K562 (cell line): ENCODE results near the gene MICAL1. TPM values are rescaled to one million over a fixed set of nuclear protein-coding genes. Genes with fewer than 3 reads are reported as not detected.

Source experiments
- BRD4 ChIP-seq: fragments of 200-600 bp; sonication (generic); IDR thresholded peaks from 2 replicates; pipeline ENCODE4 v1.6.1; 2017; ENCODE audit warnings: inconsistent platforms
- CGGBP1 ChIP-seq: fragments of 250-450 bp; sonication (Bioruptor Pico); IDR thresholded peaks from 2 replicates; pipeline ENCODE4 v1.9.0; 2021; ENCODE audit warnings: mild to moderate bottlenecking
- GATAD2B ChIP-seq: fragments of 450-650 bp; IDR thresholded peaks from 2 replicates; pipeline ENCODE4 v1.6.1; 2017; ENCODE audit warnings: mild to moderate bottlenecking, borderline replicate concordance
- NBN ChIP-seq: fragments of 450-650 bp; IDR thresholded peaks from 2 replicates; pipeline ENCODE4 v1.6.1; 2016; ENCODE audit warnings: low read depth, mild to moderate bottlenecking
- NCOA2 ChIP-seq, 2 experiments: fragments of 450-650 bp; IDR thresholded peaks; 2 replicates each; pipeline ENCODE4 v1.6.1; 2018; ENCODE audit warnings: mild to moderate bottlenecking in 2 of 2, moderate library complexity in 1 of 2; ENCODE audit not compliant: partially characterized antibody in 2 of 2
- NR3C1 ChIP-seq: sonication (generic); formaldehyde crosslinking; IDR thresholded peaks from 2 replicates; pipeline ENCODE4 v1.8.1; 2022; ENCODE audit warnings: missing genetic modification reagents
- SAFB2 ChIP-seq: fragments of 200-400 bp; formaldehyde crosslinking; IDR thresholded peaks from 2 replicates; pipeline ENCODE4 v1.6.1; 2018; ENCODE audit warnings: borderline replicate concordance, low read length, low read depth, moderate library complexity; ENCODE audit not compliant: severe bottlenecking
- TEAD2 ChIP-seq: fragments of 450-650 bp; IDR thresholded peaks from 2 replicates; pipeline ENCODE4 v1.6.1; 2016; ENCODE audit warnings: missing genetic modification characterization, control low read depth, missing compliant biosample characterization
- TOE1 ChIP-seq, 2 experiments: fragments of 450-650 bp in 1 of 2; sonication (generic) in 1 of 2; formaldehyde crosslinking in 1 of 2; IDR thresholded peaks; 2 replicates each; pipeline versions ENCODE4 v1.7.1 to v1.8.0; 2016 to 2022; ENCODE audit warnings: borderline replicate concordance in 2 of 2, mild to moderate bottlenecking in 2 of 2, antibody characterized with exemption in 1 of 2, inconsistent platforms in 1 of 2, low read depth in 1 of 2, missing genetic modification reagents in 1 of 2, moderate library complexity in 1 of 2
- ZNF311 ChIP-seq: fragments of 250-450 bp; sonication (Bioruptor Pico); IDR thresholded peaks from 2 replicates; pipeline ENCODE4 v1.4.0; 2020; ENCODE audit warnings: mild to moderate bottlenecking, moderate library complexity
- ZNF354B ChIP-seq: fragments of 250-450 bp; sonication (Bioruptor Pico); IDR thresholded peaks from 2 replicates; pipeline ENCODE4 v1.4.0; 2020
- polyA plus RNA-seq, 8 experiments: library from polyadenylated mRNA; depleted of rRNA in 4 of 8; stranded (reverse) in 5 of 8; unstranded in 3 of 8; fragments of >200 nt; fragmentation: Nextera tagmentation in 2 of 8; fragmentation: Illumina TruSeq in 1 of 8; extraction: Ambion mirVana in 2 of 8; extraction: Trizol in 1 of 8; gene quantifications; 2 replicates each; pipeline versions ENCODE4 v1.2.1 to v1.2.3, GENCODE V29; 2011 to 2014; ENCODE audit warnings: inconsistent platforms in 1 of 8, missing spikeins in 1 of 8
- total RNA-seq, 7 experiments: library from RNA; depleted of rRNA in 6 of 7; stranded (reverse); fragments of >200 nt in 6 of 7; fragmentation: Illumina TruSeq in 2 of 7; extraction: Trizol in 2 of 7; gene quantifications; 2 replicates each; pipeline versions ENCODE4 v1.2.1 to v1.2.3, GENCODE V29; 2011 to 2021; ENCODE audit warnings: low replicate concordance in 1 of 7
- TF ChIP-seq, protein P1 (sequence below): fragments of 250-450 bp; sonication (Bioruptor Pico); IDR thresholded peaks from 2 replicates; pipeline ENCODE4 v1.4.0; 2020; ENCODE audit warnings: mild to moderate bottlenecking, moderate library complexity
- TF ChIP-seq, protein P2 (sequence below): fragments of 450-650 bp; conservative IDR thresholded peaks from 2 replicates; pipeline ENCODE4 v1.6.1; 2016; ENCODE audit warnings: missing genetic modification characterization, low read depth, mild to moderate bottlenecking, missing compliant biosample characterization, moderate library complexity
- TF ChIP-seq, protein P3 (sequence below): IDR thresholded peaks from 3 replicates; pipeline ENCODE4 v1.6.1; 2011; ENCODE audit warnings: borderline replicate concordance, mild to moderate bottlenecking, moderate library complexity; ENCODE audit not compliant: insufficient read length; ENCODE audit errors: extremely low read depth
- TF ChIP-seq, protein P4 (sequence below), 3 experiments: IDR thresholded peaks in 2 of 3; conservative IDR thresholded peaks in 1 of 3; 2 replicates each; pipeline ENCODE4 v1.5.1; 2011 to 2012; ENCODE audit warnings: low read length in 3 of 3, mild to moderate bottlenecking in 3 of 3, control low read depth in 2 of 3, improper control_type of control experiment in 1 of 3, inconsistent platforms in 1 of 3, low read depth in 1 of 3, mixed read lengths in 1 of 3, moderate library complexity in 1 of 3; ENCODE audit not compliant: insufficient read depth in 2 of 3

Gene MICAL1
- total and polyA plus RNA-seq, 9 of the 15 experiments (the other 6 are each of a cell fraction or from before 2014, with no cell fraction given) = 0.07 to 15.2 (median 7.0) TPM

DNA sequence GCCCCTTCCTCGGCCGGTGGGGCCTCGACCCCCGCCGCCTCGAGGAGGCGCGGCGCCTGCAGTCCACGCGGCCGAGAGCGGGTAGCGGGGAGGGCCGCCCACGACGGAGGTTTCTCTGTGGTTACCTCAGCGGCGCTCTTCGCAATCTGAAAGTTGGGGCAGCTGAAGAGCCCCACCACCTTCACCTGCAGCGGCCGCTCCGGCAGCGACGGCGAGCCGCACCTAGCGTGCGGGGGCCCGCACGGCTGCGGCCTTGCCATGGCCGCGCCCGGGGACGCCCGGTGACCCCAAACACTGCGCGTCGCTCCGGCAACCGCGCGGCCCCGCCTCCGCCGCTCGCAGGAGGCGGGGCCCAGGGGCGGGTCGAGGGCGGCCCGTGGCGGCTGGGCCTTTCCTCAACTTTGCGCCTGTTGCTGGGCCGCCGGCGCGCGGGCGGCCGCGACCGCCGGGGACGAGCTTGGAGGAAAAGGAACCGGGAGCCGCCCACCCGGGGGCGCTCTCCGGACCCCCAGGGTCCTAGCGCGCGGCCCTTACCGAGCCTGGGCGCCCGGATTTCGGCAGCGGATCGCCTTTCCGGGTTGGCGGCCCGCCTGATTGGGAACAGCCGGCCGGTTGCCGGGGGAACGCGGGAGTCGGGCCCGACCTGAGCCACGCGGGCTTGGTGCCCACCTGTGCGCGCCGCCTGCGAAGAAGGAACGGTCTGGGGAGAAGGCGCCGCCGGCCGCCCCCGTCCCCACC lies 15.1 kb downstream of the MICAL1 start, which contains the start of the genes PPIL6 and SMPD2 (continued):
- TF ChIP-seq TOE1 (IDR thresholded peaks at IDR 0.05; ENCODE audit: borderline replicate concordance) (peak; percentile 78; the same call in 1 of the 2 replicates), TOE1 (CRISPR knock-in tag; IDR thresholded peaks at IDR 0.05; ENCODE audit: borderline replicate concordance, low read depth) (0 out of 2 replicates have a peak, but pooled peaks have one; percentile 32), SAFB2 (no peak), ZNF354B (CRISPR knock-in tag) (no peak), NCOA2 (IDR thresholded peaks at IDR 0.05; ENCODE audit: partially characterized antibody in 2 of 2) (no peak), CGGBP1 (CRISPR knock-in tag) (no peak), BRD4 (no peak; the same call in 1 of the 2 replicates), TEAD2 (tag) (no peak), ZNF311 (CRISPR knock-in tag) (no peak), NBN (no peak), NR3C1 (peak; percentile 22; the same call in 1 of the 2 replicates), GATAD2B (peak; percentile 86)
- TF ChIP-seq, protein P1, sequence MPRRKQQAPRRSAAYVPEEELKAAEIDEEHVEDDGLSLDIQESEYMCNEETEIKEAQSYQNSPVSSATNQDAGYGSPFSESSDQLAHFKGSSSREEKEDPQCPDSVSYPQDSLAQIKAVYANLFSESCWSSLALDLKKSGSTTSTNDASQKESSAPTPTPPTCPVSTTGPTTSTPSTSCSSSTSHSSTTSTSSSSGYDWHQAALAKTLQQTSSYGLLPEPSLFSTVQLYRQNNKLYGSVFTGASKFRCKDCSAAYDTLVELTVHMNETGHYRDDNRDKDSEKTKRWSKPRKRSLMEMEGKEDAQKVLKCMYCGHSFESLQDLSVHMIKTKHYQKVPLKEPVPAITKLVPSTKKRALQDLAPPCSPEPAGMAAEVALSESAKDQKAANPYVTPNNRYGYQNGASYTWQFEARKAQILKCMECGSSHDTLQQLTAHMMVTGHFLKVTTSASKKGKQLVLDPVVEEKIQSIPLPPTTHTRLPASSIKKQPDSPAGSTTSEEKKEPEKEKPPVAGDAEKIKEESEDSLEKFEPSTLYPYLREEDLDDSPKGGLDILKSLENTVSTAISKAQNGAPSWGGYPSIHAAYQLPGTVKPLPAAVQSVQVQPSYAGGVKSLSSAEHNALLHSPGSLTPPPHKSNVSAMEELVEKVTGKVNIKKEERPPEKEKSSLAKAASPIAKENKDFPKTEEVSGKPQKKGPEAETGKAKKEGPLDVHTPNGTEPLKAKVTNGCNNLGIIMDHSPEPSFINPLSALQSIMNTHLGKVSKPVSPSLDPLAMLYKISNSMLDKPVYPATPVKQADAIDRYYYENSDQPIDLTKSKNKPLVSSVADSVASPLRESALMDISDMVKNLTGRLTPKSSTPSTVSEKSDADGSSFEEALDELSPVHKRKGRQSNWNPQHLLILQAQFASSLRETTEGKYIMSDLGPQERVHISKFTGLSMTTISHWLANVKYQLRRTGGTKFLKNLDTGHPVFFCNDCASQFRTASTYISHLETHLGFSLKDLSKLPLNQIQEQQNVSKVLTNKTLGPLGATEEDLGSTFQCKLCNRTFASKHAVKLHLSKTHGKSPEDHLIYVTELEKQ = no peak
- TF ChIP-seq, protein P2, sequence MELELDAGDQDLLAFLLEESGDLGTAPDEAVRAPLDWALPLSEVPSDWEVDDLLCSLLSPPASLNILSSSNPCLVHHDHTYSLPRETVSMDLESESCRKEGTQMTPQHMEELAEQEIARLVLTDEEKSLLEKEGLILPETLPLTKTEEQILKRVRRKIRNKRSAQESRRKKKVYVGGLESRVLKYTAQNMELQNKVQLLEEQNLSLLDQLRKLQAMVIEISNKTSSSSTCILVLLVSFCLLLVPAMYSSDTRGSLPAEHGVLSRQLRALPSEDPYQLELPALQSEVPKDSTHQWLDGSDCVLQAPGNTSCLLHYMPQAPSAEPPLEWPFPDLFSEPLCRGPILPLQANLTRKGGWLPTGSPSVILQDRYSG (tag) = no peak
- TF ChIP-seq, protein P3, sequence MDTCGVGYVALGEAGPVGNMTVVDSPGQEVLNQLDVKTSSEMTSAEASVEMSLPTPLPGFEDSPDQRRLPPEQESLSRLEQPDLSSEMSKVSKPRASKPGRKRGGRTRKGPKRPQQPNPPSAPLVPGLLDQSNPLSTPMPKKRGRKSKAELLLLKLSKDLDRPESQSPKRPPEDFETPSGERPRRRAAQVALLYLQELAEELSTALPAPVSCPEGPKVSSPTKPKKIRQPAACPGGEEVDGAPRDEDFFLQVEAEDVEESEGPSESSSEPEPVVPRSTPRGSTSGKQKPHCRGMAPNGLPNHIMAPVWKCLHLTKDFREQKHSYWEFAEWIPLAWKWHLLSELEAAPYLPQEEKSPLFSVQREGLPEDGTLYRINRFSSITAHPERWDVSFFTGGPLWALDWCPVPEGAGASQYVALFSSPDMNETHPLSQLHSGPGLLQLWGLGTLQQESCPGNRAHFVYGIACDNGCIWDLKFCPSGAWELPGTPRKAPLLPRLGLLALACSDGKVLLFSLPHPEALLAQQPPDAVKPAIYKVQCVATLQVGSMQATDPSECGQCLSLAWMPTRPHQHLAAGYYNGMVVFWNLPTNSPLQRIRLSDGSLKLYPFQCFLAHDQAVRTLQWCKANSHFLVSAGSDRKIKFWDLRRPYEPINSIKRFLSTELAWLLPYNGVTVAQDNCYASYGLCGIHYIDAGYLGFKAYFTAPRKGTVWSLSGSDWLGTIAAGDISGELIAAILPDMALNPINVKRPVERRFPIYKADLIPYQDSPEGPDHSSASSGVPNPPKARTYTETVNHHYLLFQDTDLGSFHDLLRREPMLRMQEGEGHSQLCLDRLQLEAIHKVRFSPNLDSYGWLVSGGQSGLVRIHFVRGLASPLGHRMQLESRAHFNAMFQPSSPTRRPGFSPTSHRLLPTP = no peak
- TF ChIP-seq, protein P4, sequence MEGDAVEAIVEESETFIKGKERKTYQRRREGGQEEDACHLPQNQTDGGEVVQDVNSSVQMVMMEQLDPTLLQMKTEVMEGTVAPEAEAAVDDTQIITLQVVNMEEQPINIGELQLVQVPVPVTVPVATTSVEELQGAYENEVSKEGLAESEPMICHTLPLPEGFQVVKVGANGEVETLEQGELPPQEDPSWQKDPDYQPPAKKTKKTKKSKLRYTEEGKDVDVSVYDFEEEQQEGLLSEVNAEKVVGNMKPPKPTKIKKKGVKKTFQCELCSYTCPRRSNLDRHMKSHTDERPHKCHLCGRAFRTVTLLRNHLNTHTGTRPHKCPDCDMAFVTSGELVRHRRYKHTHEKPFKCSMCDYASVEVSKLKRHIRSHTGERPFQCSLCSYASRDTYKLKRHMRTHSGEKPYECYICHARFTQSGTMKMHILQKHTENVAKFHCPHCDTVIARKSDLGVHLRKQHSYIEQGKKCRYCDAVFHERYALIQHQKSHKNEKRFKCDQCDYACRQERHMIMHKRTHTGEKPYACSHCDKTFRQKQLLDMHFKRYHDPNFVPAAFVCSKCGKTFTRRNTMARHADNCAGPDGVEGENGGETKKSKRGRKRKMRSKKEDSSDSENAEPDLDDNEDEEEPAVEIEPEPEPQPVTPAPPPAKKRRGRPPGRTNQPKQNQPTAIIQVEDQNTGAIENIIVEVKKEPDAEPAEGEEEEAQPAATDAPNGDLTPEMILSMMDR (IDR thresholded peaks at IDR 0.05 in 2 of 3, conservative IDR thresholded peaks at IDR 0.05 in 1 of 3; ENCODE audit: insufficient read depth in 2 of 3, low read depth in 1 of 3, low read length in 3 of 3) = peak in 2 of 3 experiments; percentile 45 to 47; a peak in 4 of 6 replicates
